ENCODE data around the gene AAMDC. TPM values are rescaled to one million over a fixed set of nuclear protein-coding genes. Genes with fewer than 3 reads are reported as not detected.

AAMDC gene
- total RNA-seq, 1 experiment from 2014 or later = 22.8 TPM

DNA sequence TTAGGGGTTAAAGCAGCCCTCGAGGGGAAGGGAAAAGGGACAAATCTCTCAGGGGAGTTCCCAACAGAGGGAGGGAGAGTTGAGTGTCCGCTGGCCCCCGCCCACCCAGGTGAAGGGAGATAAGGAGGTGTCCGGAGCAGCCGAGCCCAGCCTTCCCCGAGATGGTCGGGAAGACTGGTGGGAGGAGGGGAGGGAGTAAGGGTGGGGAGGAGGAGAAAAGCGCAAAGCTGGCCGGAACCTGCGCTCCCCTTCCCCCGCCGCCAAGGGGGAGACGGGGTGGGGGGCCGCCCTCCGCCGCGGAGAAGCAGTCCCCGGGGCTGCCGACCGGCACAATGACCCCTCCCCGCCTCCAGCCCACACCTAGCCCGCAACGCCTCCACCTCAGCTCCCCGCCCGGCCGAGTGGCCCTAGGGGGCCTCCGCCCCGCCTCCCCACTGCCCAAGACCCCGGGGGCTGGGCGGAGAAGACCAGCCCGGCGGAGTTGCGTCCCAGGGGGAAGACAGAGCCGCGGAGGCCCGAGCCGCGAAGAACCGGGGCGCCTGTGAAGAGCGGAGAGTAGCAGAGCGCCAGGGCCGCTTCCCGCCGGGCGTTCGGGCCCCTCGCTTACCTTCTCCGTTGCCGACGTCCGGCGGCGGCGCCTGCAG, 901 bp upstream of the AAMDC start (continued):
- TF ChIP-seq ZNF671 (CRISPR knock-in tag; IDR thresholded peaks at IDR 0.05) (no peak), ZNF532 (CRISPR knock-in tag; IDR thresholded peaks at IDR 0.05; ENCODE audit: borderline replicate concordance) (no peak), GTF2I (CRISPR knock-in tag; conservative IDR thresholded peaks at IDR 0.05) (no peak), MLX (CRISPR knock-in tag; IDR thresholded peaks at IDR 0.05) (no peak), HMGXB4 (CRISPR knock-in tag; IDR thresholded peaks at IDR 0.05) (no peak), NR1H2 (CRISPR knock-in tag; IDR thresholded peaks at IDR 0.05) (no peak), NFATC4 (CRISPR knock-in tag; IDR thresholded peaks at IDR 0.05) (no peak), ZNF232 (CRISPR knock-in tag; IDR thresholded peaks at IDR 0.05) (peak; percentile 29; the same call in 1 of the 2 replicates), ZNF263 (CRISPR knock-in tag; IDR thresholded peaks at IDR 0.05; ENCODE audit: low read depth) (peak; percentile 45), TCF7 (CRISPR knock-in tag; IDR thresholded peaks at IDR 0.05; ENCODE audit: low read depth) (no peak), NFYB (CRISPR knock-in tag; conservative IDR thresholded peaks at IDR 0.05; ENCODE audit: low read depth) (no peak; the same call in 1 of the 2 replicates), ATF1 (CRISPR knock-in tag; IDR thresholded peaks at IDR 0.05) (peak; percentile 22; the same call in 1 of the 2 replicates), USF2 (CRISPR knock-in tag; IDR thresholded peaks at IDR 0.05) (no peak), NR3C1 (CRISPR knock-in tag; conservative IDR thresholded peaks at IDR 0.05; ENCODE audit: low read depth) (no peak), OVOL2 (CRISPR knock-in tag; IDR thresholded peaks at IDR 0.05; ENCODE audit: borderline replicate concordance) (no peak), ZNF121 (CRISPR knock-in tag; IDR thresholded peaks at IDR 0.05) (no peak), CBFB (CRISPR knock-in tag; IDR thresholded peaks at IDR 0.05; ENCODE audit: low read depth) (no peak), GABPB1 (CRISPR knock-in tag; IDR thresholded peaks at IDR 0.05) (no peak), ELF4 (CRISPR knock-in tag; IDR thresholded peaks at IDR 0.05; ENCODE audit: low read depth) (no peak), SOX15 (CRISPR knock-in tag; IDR thresholded peaks at IDR 0.05) (no peak)
- TF ChIP-seq, protein P1, sequence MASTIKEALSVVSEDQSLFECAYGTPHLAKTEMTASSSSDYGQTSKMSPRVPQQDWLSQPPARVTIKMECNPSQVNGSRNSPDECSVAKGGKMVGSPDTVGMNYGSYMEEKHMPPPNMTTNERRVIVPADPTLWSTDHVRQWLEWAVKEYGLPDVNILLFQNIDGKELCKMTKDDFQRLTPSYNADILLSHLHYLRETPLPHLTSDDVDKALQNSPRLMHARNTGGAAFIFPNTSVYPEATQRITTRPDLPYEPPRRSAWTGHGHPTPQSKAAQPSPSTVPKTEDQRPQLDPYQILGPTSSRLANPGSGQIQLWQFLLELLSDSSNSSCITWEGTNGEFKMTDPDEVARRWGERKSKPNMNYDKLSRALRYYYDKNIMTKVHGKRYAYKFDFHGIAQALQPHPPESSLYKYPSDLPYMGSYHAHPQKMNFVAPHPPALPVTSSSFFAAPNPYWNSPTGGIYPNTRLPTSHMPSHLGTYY (CRISPR knock-in tag; IDR thresholded peaks at IDR 0.05) = no peak
- TF ChIP-seq, protein P2, sequence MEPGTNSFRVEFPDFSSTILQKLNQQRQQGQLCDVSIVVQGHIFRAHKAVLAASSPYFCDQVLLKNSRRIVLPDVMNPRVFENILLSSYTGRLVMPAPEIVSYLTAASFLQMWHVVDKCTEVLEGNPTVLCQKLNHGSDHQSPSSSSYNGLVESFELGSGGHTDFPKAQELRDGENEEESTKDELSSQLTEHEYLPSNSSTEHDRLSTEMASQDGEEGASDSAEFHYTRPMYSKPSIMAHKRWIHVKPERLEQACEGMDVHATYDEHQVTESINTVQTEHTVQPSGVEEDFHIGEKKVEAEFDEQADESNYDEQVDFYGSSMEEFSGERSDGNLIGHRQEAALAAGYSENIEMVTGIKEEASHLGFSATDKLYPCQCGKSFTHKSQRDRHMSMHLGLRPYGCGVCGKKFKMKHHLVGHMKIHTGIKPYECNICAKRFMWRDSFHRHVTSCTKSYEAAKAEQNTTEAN (CRISPR knock-in tag; IDR thresholded peaks at IDR 0.05) = 0 out of 2 replicates have a peak, but pooled peaks have one; percentile 4
- TF ChIP-seq, protein P3, sequence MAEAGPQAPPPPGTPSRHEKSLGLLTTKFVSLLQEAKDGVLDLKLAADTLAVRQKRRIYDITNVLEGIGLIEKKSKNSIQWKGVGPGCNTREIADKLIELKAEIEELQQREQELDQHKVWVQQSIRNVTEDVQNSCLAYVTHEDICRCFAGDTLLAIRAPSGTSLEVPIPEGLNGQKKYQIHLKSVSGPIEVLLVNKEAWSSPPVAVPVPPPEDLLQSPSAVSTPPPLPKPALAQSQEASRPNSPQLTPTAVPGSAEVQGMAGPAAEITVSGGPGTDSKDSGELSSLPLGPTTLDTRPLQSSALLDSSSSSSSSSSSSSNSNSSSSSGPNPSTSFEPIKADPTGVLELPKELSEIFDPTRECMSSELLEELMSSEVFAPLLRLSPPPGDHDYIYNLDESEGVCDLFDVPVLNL (CRISPR knock-in tag; IDR thresholded peaks at IDR 0.05; ENCODE audit: borderline replicate concordance, low read depth) = no peak
- TF ChIP-seq, protein P4, sequence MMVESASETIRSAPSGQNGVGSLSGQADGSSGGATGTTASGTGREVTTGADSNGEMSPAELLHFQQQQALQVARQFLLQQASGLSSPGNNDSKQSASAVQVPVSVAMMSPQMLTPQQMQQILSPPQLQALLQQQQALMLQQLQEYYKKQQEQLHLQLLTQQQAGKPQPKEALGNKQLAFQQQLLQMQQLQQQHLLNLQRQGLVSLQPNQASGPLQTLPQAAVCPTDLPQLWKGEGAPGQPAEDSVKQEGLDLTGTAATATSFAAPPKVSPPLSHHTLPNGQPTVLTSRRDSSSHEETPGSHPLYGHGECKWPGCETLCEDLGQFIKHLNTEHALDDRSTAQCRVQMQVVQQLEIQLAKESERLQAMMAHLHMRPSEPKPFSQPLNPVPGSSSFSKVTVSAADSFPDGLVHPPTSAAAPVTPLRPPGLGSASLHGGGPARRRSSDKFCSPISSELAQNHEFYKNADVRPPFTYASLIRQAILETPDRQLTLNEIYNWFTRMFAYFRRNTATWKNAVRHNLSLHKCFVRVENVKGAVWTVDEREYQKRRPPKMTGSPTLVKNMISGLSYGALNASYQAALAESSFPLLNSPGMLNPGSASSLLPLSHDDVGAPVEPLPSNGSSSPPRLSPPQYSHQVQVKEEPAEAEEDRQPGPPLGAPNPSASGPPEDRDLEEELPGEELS (CRISPR knock-in tag; IDR thresholded peaks at IDR 0.05) = peak; percentile 17; the same call in 1 of the 2 replicates

Measured in WTC11 (cell line).